H7 (cell line): Measurements from ENCODE around the gene DST. TPM values are rescaled to one million over a fixed set of nuclear protein-coding genes. Genes with fewer than 3 reads are reported as not detected.
A peak's percentile ranks its signal among the peaks of the same experiment; 100 is the strongest.

Source experiments
- DNase-seq: peaks from one replicate; pipeline ENCODE4 v3.0.0; 2012
- H3K27me3 ChIP-seq: 2 replicates; pipeline ENCODE4 v1.6.0; 2011; ENCODE audit warnings: mild to moderate bottlenecking, low read length; ENCODE audit not compliant: control insufficient read depth, insufficient read depth
- H3K36me3 ChIP-seq: replicated peaks from 2 replicates; pipeline ENCODE4 v1.5.1; 2011; ENCODE audit warnings: low read length; ENCODE audit not compliant: control insufficient read depth, insufficient read depth
- H3K4me3 ChIP-seq: 2 replicates; pipeline ENCODE4 v1.5.1; 2011; ENCODE audit warnings: low read depth, mild to moderate bottlenecking, control low read depth, low read length, moderate library complexity; ENCODE audit not compliant: insufficient read depth
- total RNA-seq: library from RNA; depleted of rRNA; stranded (reverse); fragments of >200 nt; shearing (Covaris generic); gene quantifications from 2 replicates; pipeline ENCODE4 v1.2.3, GENCODE V29; 2014

DST gene
- total RNA-seq, 1 experiment from 2014 or later, result 49.2 TPM

DNA sequence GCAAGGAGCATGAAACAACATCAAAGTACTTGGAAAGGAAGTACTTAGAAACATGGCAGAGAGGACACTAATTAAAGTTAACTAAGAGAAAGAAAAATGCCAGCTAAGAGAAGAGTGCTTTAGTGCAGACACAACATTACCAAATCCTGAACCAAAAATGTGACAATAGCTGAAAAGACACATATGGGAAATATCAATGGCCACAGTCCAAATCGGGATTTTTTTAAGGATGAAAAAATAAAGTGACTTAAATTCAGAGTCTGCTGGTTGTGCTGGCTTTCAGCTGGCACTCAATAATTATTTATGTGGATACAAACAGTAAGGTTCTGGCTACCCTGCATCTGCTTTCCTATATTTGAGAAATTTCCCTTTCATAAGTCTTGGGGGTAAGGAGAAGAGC lies 12.6 kb upstream of the DST start:
- Histone ChIP-seq H3K27me3 (no peaks in the 10 kb centered on the region), H3K4me3 (no peak overlapping the region), H3K36me3 (no peaks in the 10 kb centered on the region; the same call in 1 of the 2 replicates)
- no peak for DNase-seq

GRCh38 chr6:56652994-56653393 lies 10.3 kb upstream of the DST start:
- H3K36me3 ChIP-seq, result peaks cover 1% of the 10 kb centered on the region
- no peak for DNase-seq
- no peak overlapping the region for H3K4me3 ChIP-seq
- no peaks in the 10 kb centered on the region for H3K27me3 ChIP-seq

DNA sequence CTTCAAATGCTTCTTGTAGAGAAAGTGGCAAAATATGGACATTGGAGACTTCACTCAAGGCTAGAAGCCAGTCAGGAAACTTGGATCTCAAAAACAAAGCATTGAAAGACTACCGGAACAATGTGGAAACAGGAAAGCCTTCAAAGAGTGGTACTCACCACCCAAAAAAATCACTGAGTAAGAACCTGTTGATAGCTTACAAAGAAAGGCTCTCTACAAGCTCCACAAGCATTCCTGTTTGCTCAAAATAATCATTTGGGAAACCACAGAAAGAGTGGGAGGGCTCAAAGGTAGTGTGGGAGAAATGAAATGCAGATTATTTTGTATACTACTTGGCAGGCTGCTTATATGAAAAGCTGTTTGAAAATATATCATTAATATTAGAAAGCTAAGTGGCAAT lies 9.5 kb upstream of the DST start:
- DNase-seq, result no peak

DNA sequence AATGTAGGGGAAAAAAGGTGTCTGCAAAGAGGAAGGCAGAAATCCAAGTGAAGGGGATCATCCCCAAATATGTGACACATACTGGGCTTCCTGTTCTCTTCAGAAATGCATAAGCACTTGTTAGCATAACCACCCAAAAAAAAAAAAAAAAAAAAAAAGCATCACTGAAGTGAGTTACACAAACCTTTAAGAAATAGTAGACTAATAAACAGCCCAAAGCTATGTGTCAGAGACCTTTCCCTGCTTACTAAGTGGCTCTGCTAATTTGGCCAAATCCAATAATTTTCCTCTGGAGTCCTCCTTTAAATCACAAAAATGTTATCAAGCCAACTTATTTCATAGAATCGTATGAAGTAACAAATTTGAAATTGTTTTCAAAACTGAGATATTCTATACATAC lies 7.5 kb upstream of the DST start:
- DNase-seq, result no peak
- Histone ChIP-seq H3K4me3 (no peak overlapping the region), H3K27me3 (no peaks in the 10 kb centered on the region), H3K36me3 (peaks cover 1% of the 10 kb centered on the region)

More for the DNA sequence above, 9.5 kb upstream of the DST start:
- H3K4me3 ChIP-seq, result no peak overlapping the region
- no peaks in the 10 kb centered on the region for H3K27me3 ChIP-seq
- peaks cover 1% of the 10 kb centered on the region for H3K36me3 ChIP-seq

- no peak for DNase-seq
- peaks cover 1% of the 10 kb centered on the region for H3K36me3 ChIP-seq
- H3K27me3 ChIP-seq, result no peaks in the 10 kb centered on the region
- no peak overlapping the region for H3K4me3 ChIP-seq
Measured at GRCh38 chr6:56649782-56650181, 7.1 kb upstream of the DST start.

GRCh38 chr6:56649053-56649769 lies 6.5 kb upstream of the DST start:
- Histone ChIP-seq H3K27me3 (no peaks in the 10 kb centered on the region), H3K4me3 (no peak overlapping the region), H3K36me3 (peaks cover 1% of the 10 kb centered on the region)
- no peak for DNase-seq

- H3K36me3 ChIP-seq, result peaks cover 1% of the 10 kb centered on the region
- no peak overlapping the region for H3K4me3 ChIP-seq
- DNase-seq, result no peak
- no peaks in the 10 kb centered on the region for H3K27me3 ChIP-seq
Measured at GRCh38 chr6:56647172-56647762, 4.6 kb upstream of the DST start.

GRCh38 chr6:56644366-56644765 lies 1.7 kb upstream of the DST start:
- Histone ChIP-seq H3K4me3 (no peak overlapping the region), H3K27me3 (no peaks in the 10 kb centered on the region), H3K36me3 (peaks cover 3% of the 10 kb centered on the region)
- DNase-seq, result no peak

GRCh38 chr6:56643379-56644089 lies 845 bp upstream of the DST start:
- no peak overlapping the region for H3K4me3 ChIP-seq
- H3K27me3 ChIP-seq, result no peaks in the 10 kb centered on the region
- peaks cover 3% of the 10 kb centered on the region for H3K36me3 ChIP-seq
- DNase-seq, result no peak

DNA sequence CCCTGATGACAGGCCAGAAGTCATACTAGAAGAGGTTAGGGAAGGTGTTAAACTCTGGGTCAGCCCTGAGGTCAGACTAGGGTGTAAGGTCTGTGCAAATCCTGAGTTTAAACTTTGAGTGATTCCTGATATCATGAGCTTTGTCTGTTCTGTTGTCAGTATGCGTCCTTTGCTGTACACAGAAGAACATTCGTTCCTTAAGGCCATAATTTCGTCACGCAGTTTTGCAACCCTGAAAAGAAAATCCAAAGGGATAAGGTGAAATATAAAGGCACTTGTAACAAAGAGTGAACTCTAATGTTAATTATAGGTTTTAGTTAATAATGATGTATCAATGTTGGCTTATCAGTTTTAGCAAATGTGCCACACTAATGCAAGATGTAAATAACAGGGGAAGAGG lies 2.3 kb downstream of the DST start:
- H3K4me3 ChIP-seq, result no peak overlapping the region
- peaks cover 5% of the 10 kb centered on the region for H3K36me3 ChIP-seq
- DNase-seq, result no peak
- H3K27me3 ChIP-seq, result no peaks in the 10 kb centered on the region

- H3K36me3 ChIP-seq, result peaks cover 10% of the 10 kb centered on the region
Measured at GRCh38 chr6:56638760-56639159, 3.9 kb downstream of the DST start.

DNA sequence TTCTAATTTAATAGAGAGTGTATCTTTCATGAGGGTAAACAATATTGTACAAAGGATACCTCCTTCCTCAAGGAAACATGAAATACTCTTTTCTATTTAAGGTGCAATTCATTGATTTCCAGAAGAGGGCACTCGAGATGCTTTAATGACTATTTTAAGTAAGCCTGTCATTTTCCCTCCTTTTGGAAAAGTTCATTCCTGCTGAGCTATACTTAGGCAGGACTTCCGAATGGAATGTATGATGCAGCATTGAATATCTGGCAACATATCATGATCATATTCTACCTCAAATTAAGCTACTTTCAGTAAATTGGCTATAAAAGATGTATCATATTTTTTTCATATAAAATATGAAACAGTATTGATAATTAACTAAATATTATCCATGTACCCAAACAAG lies 5.0 kb downstream of the DST start:
- DNase-seq, result peak; percentile 14
- Histone ChIP-seq H3K27me3 (no peaks in the 10 kb centered on the region), H3K36me3 (peaks cover 11% of the 10 kb centered on the region), H3K4me3 (no peak overlapping the region)

More at GRCh38 chr6:56638760-56639159, 3.9 kb downstream of the DST start:
- H3K27me3 ChIP-seq, result no peaks in the 10 kb centered on the region
- no peak overlapping the region for H3K4me3 ChIP-seq
- DNase-seq, result no peak

GRCh38 chr6:56628105-56628504 lies 14.6 kb downstream of the DST start:
- H3K4me3 ChIP-seq, result no peak overlapping the region
- DNase-seq, result no peak
- H3K36me3 ChIP-seq, result peaks cover 9% of the 10 kb centered on the region

DNA sequence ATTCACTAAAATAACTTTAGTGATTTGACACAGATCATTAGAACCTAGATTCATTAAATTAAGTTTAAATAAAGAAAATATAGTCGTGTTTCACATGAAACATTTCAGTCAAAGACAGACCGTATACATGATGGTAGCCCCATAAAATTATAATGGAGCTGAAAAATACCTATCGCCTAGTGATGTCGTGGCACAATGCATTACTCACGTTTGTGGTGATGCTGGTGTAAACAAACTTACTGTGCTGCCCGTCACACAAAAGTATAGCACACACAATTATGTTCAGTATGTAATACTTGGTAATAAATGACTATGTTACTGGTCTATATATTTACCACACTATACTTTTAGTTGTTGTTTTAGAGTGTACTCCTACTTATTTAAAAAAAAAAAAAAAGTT lies 17.3 kb downstream of the DST start:
- Histone ChIP-seq H3K4me3 (no peak overlapping the region), H3K27me3 (no peaks in the 10 kb centered on the region), H3K36me3 (peaks cover 8% of the 10 kb centered on the region)
- no peak for DNase-seq

More at GRCh38 chr6:56628105-56628504, 14.6 kb downstream of the DST start:
- H3K27me3 ChIP-seq, result no peaks in the 10 kb centered on the region

DNA sequence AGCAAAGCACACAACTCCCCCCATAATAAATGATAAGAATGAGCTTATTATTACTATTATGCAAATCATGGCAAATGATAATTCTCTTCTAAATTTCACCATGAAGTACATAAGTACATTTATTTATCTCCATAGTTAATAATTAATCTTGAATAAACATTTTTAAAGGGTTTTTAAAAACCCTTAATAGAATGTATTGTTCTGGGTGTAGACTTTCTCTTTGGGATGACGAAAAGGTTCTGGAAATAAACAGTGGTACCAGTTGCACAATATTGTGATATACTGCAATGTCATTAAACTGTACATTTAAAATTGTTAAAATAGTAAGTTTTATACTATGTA lies 18.0 kb downstream of the DST start:
- H3K27me3 ChIP-seq, result no peaks in the 10 kb centered on the region
- H3K36me3 ChIP-seq, result peaks cover 8% of the 10 kb centered on the region

More for the DNA sequence above, 18.0 kb downstream of the DST start:
- no peak for DNase-seq
- no peak overlapping the region for H3K4me3 ChIP-seq
